IPS-NIHi7 (cell line): ENCODE data around the gene TBCK.
"Not testable (repeated sequence)": the region's sequence is repeated elsewhere in the genome, so short reads cannot be mapped to it uniquely, and the experiment has no call there.

ENCODE experiments used
- DNase-seq: peaks from one replicate; pipeline ENCODE4 v3.0.0; 2012; ENCODE audit warnings: mixed read lengths; ENCODE audit errors: extremely low spot score

TBCK gene

GRCh38 chr4:106231931-106232330, 84.1 kb downstream of the TBCK start:
- no peak for DNase-seq

- no peak for DNase-seq
Measured at GRCh38 chr4:106222548-106222947, 93.5 kb downstream of the TBCK start.

DNA sequence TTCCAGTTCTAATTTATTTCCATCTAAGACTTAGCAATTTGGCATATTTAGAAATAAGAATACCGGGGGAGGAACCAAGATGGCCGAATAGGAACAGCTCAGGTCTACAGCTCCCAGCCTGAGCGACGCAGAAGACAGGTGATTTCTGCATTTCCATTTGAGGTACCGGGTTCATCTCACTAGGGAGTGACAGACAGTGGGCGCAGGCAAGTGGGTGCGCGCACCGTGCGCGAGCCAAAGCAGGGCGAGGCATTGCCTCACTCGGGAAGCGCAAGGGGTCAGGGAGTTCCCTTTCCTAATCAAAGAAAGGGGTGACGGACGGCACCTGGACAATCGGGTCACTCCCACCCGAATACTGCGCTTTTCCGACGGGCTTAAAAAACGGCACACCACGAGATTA, 102.7 kb downstream of the TBCK start:
- not testable (repeated sequence) for DNase-seq

GRCh38 chr4:106210021-106210420, 106.0 kb downstream of the TBCK start:
- DNase-seq = no peak

- DNase-seq = peak; percentile 8
Measured at GRCh38 chr4:106208481-106209460, 107.2 kb downstream of the TBCK start.

DNA sequence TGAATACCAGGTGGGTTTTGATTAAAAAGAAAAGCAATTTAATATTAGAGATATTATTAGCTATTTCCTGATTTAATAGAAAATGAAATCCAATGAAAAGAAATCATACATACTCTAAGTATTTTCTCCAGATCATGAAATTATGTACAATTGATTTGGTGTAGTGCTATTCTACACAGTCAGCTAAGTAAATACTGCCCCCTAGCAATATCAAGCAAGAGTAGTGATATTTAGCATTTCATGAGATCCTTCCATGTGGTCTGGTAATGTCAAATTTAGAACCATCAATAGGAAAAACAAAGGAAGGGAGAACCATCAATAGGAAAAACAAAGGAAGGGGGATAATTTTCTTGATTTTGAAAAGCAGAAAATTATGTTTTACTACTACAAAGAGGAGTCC, 114.6 kb downstream of the TBCK start:
- DNase-seq = no peak

- no peak for DNase-seq
Measured at GRCh38 chr4:106195435-106195950, 120.5 kb downstream of the TBCK start.

DNA sequence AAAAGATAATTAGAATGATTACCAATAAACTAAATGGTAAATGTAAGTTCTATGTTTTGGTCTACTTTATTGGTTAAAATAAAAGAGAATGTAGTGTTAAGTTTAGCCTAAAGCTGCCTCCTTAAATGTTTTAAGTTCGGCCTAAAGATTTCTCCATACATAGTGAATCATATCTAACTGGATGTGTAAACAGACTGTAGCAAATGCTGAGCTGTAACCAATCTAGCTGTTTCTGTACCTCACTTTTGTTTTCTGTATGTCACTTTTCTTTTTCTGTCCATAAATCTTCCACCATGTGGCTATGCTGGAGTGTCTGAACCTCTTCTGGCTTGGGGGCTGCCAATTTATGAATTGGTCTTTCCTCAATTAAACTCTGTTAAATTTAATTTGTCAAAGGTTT, 121.2 kb downstream of the TBCK start:
- no peak for DNase-seq

GRCh38 chr4:106192131-106192530, 123.9 kb downstream of the TBCK start:
- no peak for DNase-seq

DNA sequence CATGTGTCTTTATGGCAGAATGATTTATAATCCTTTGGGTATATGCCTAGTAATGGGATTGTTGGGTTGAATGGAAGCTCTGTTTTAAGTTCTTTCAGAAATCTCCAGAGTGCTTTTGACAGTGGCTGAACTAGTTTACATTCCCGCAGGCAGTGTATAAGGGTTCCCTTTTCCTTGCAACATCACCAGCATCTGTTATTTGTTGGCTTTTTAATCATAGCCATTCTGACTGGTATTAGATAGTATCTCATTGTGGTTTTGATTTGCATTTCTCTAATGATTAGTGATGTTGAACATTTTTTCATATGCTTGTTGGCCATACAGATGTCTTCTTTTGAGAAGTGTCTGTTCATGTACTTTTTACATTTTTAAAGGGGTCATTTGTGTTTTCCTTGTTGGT, 129.8 kb downstream of the TBCK start:
- no peak for DNase-seq

DNA sequence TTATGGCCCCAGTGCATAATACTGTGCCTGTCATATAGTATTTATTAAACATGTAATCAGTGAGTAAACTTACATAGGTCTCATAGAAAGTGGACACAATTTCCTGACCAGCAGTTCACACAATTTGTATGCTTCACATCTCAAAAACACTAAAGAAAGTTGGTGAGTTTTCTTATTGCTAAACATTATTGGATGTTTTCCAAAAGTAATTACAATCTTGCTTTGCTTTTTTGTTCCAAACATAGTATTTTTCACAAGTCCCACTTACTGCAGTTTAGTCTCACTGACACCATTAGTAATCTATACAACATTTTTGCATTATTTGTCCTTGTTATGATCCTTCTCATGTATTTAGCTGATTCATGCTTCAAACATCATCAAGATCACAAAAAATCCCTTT, 132.5 kb downstream of the TBCK start:
- DNase-seq = no peak

GRCh38 chr4:106172861-106173260, 143.1 kb downstream of the TBCK start:
- DNase-seq = no peak

GRCh38 chr4:106165351-106166010, 150.5 kb downstream of the TBCK start:
- DNase-seq = no peak

DNA sequence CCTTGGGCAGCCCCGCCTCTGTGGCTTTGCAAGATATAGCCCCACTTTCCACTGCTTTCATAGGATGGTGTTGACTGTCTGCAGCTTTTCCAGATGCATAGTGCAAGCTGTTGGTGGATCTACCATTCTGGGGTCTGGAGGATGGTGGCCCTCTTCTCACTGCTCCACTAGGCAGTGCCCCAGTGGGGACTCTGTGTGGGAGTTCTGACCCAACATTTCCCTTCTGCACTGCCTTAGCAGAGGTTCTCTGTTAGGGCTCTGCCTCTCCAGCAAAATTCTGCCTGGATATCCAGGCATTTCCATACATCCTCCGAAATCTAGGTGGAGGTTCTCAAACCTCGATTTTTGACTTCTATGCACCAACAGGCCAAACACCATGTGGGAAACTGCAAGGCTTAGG, 153.7 kb downstream of the TBCK start:
- DNase-seq = no peak

DNA sequence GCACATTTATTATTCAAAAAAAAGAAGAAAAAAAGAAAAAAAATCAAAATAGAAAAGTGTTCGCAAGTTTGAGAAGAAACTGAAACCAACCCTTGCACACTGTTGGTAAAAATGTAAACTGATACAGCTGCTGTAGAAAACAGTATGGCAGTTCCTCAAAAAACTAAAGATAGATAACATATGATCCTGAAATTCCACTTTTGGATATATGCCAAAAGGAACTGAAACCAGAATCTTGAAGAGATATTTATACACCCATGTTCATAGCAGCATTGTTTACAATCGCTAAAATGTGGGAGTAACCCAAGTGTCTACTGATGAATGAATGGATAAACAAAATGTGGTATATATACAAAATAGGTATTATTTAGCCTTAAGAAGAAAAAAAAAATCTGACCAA, 155.4 kb downstream of the TBCK start:
- DNase-seq = no peak

DNA sequence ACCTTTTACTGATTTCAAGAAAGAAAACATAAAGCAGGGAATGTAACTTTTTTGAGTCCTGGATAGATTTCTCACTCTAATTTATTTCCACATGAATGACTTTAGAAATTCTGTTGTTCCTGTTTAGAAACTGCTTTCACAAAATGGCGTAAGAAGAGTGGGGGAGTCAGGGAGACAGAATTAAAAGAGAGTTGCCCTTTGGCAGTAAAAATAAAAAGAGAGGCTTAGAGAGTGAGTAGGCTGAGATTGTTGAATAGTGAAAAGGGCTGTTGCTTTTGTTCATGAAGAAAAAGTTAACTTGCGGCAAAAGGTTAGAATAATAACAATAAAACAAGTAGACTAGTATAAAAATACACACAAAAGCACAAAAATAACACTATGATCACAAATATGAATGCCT, 166.1 kb downstream of the TBCK start:
- no peak for DNase-seq

DNA sequence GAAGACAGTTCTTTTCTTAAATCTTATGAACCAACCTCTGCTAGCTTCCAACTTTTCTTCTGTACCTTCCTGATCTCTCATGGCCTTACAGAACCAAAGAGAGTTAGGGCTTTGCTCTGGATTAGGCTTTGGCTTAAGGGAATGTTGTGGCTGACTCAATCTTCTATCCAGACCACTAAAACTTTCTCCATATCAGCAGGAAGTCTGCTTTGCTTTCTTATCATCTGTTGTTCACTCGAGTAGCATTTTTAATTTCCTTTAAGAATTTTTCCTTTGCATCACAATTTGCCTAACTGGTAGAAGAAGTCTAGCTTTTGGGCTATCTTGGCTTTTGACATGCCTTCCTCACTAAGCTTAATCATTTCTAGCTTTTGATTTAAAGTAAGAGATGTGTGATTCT, 167.0 kb downstream of the TBCK start:
- DNase-seq = no peak

DNA sequence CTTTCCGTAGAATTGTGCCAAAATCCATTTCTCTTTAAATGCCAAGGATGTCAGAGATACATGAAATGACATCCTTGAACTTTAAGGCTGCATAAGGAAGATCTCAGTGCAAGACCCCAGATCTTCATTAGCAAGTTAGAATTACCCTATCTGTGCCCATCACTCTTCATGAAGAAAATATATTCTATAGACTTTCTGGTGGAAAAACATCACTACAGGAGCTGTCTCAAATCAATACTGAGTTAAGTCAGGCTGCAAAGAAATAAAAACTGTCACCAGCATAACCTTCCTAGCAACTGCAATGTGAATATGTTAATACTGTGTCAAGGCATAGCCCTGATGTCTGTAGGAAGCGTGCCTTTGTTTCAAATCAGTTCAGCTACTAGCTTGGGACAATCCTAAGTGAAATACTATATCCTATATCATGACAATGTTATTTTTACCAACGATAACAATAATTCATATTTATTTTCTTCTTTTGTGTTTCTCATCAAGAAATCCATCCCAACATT, 173.3 kb downstream of the TBCK start:
- no peak for DNase-seq

DNA sequence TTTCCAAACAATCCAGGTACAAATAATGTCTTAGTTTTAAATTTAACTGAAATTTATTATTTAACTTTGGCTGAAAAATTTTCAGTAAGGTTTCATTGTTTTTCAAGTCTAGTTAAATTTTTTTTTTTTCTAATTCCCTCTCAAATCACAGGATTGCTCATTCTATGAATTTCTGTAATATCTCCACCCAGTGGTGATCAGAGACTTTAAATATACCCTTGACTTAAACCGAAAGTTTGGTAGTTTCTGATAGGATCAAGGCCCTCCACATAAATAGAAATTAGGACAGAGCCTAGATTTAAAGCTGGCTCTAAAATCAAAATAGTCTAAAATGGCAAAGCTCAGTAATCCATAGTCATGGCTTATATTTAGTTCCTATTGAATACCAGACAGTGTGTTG, 175.4 kb downstream of the TBCK start:
- DNase-seq = no peak

DNA sequence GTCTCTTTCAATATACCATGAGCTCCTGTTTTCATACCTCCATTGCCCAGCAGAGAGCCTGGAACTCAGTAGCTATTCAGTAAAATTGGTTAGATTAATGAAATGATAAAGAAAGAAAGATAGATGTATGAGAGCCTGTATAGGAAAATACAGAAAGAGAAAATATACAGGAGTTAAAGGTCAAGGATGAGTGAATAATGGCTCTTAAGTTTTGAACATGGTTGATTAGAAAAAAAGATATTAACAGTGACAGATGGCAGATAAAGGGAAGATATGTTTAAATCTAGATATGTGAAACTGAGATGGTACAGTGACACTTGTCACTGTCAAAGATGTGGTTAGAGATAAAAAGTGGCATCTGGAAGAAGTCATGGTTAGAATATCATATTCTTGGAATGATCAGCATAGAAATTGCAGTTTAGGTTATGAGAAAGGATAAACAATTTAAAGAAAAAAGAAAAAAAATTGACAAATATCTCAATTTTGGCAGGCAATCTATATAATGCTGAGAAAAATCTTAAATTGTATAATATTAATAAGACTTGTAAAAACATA, 179.2 kb downstream of the TBCK start:
- DNase-seq = no peak

- DNase-seq = no peak
Measured at GRCh38 chr4:106132045-106132444, 184.0 kb downstream of the TBCK start.

GRCh38 chr4:106126062-106126461, 189.9 kb downstream of the TBCK start:
- no peak for DNase-seq
